ENCODE results near the gene AHCYL1. TPM values are rescaled to one million over a fixed set of nuclear protein-coding genes. Genes with fewer than 3 reads are reported as not detected.

AHCYL1 gene
- total and polyA plus RNA-seq, 3 experiments from 2014 or later, result 46.6 to 59.9 (median 56.9) TPM

- CTCF ChIA-PET, result interaction anchor here (1.1 to 1.5 kb wide), 3 partner anchors 14 to 38 kb away, joined by 3 to 4 read pairs (median 4); no protein-coding TSS in a partner anchor
- POLR2A ChIA-PET, result no interaction called here
Observed at GRCh38 chr1:110067479-110067892, 82.9 kb downstream of the AHCYL1 start.

GRCh38 chr1:110067893-110068645, 83.5 kb downstream of the AHCYL1 start:
- Mint-ChIP-seq H3K9me3 (no peaks in the 10 kb centered on the region), H3K4me3 (peak overlapping the region; percentile 18 to 86 (median 63)), H3K27me3 (peaks cover 51 to 55% of the 10 kb centered on the region in 2 donors), H3K4me1 (peaks cover 6 to 29% (median 7%) of the 10 kb centered on the region in 3 donors), H3K27ac (no peak overlapping the region), H3K36me3 (no peaks in the 10 kb centered on the region)
- Histone ChIP-seq H3K4me1 (ENCODE audit: insufficient read depth, low read length) (peaks cover 20% of the 10 kb centered on the region), H3K9me3 (ENCODE audit: low read length) (no peaks in the 10 kb centered on the region), H3K36me3 (ENCODE audit: insufficient read depth, low read length) (no peaks in the 10 kb centered on the region), H3K4me3 (ENCODE audit: low read length) (no peak overlapping the region), H3K27me3 (ENCODE audit: insufficient read depth, low read length, poor library complexity, severe bottlenecking) (peaks cover 37% of the 10 kb centered on the region), H3K27ac (ENCODE audit: low read depth, low read length) (no peak overlapping the region)
- ChIA-PET CTCF (interaction anchor here (1.1 to 1.5 kb wide), 4 partner anchors 8 to 38 kb away, joined by 3 to 7 read pairs (median 4); no protein-coding TSS in a partner anchor), POLR2A (no interaction called here)
- DNase-seq, result peak in 1 of 5 donors; percentile 9

More at GRCh38 chr1:110067479-110067892, 82.9 kb downstream of the AHCYL1 start:
- H3K9me3 ChIP-seq (ENCODE audit: low read length), result no peaks in the 10 kb centered on the region
- no peak overlapping the region for H3K27ac Mint-ChIP-seq
- H3K4me3 Mint-ChIP-seq, result peak overlapping the region in 2 of 7 donors; percentile 56 to 63
- H3K9me3 Mint-ChIP-seq, result no peaks in the 10 kb centered on the region
- peaks cover 20% of the 10 kb centered on the region for H3K4me1 ChIP-seq (ENCODE audit: insufficient read depth, low read length)
- no peak for DNase-seq
- H3K27ac ChIP-seq (ENCODE audit: low read depth, low read length), result no peak overlapping the region
- no peak overlapping the region for H3K4me3 ChIP-seq (ENCODE audit: low read length)
- no peaks in the 10 kb centered on the region for H3K36me3 ChIP-seq (ENCODE audit: insufficient read depth, low read length)
- peaks cover 37% of the 10 kb centered on the region for H3K27me3 ChIP-seq (ENCODE audit: insufficient read depth, low read length, poor library complexity, severe bottlenecking)
- H3K36me3 Mint-ChIP-seq, result no peaks in the 10 kb centered on the region
- peaks cover 46 to 50% of the 10 kb centered on the region in 2 donors for H3K27me3 Mint-ChIP-seq
- H3K4me1 Mint-ChIP-seq, result peaks cover 6 to 29% (median 7%) of the 10 kb centered on the region in 3 donors

GRCh38 chr1:110068646-110069403, 84.3 kb downstream of the AHCYL1 start:
- Mint-ChIP-seq H3K4me1 (peaks cover 6 to 29% (median 7%) of the 10 kb centered on the region in 3 donors), H3K9me3 (no peaks in the 10 kb centered on the region), H3K36me3 (no peaks in the 10 kb centered on the region), H3K27me3 (peaks cover 55 to 60% of the 10 kb centered on the region in 2 donors), H3K27ac (peak overlapping the region in 1 of 8 donors; percentile 63), H3K4me3 (peak overlapping the region; percentile 18 to 86 (median 59))
- H3K27me3 ChIP-seq (ENCODE audit: insufficient read depth, low read length, poor library complexity, severe bottlenecking), result peaks cover 37% of the 10 kb centered on the region
- peak in 3 of 5 donors; percentile 13 to 31 (median 30) for DNase-seq
- H3K36me3 ChIP-seq (ENCODE audit: insufficient read depth, low read length), result no peaks in the 10 kb centered on the region
- ChIA-PET POLR2A (no interaction called here), CTCF (interaction anchor here (1.2 to 1.5 kb wide), 2 partner anchors 8 to 37 kb away, joined by 3 to 7 read pairs; no protein-coding TSS in a partner anchor)
- H3K4me3 ChIP-seq (ENCODE audit: low read length), result no peak overlapping the region
- H3K9me3 ChIP-seq (ENCODE audit: low read length), result no peaks in the 10 kb centered on the region
- H3K4me1 ChIP-seq (ENCODE audit: insufficient read depth, low read length), result peaks cover 20% of the 10 kb centered on the region
- no peak overlapping the region for H3K27ac ChIP-seq (ENCODE audit: low read depth, low read length)

DNA sequence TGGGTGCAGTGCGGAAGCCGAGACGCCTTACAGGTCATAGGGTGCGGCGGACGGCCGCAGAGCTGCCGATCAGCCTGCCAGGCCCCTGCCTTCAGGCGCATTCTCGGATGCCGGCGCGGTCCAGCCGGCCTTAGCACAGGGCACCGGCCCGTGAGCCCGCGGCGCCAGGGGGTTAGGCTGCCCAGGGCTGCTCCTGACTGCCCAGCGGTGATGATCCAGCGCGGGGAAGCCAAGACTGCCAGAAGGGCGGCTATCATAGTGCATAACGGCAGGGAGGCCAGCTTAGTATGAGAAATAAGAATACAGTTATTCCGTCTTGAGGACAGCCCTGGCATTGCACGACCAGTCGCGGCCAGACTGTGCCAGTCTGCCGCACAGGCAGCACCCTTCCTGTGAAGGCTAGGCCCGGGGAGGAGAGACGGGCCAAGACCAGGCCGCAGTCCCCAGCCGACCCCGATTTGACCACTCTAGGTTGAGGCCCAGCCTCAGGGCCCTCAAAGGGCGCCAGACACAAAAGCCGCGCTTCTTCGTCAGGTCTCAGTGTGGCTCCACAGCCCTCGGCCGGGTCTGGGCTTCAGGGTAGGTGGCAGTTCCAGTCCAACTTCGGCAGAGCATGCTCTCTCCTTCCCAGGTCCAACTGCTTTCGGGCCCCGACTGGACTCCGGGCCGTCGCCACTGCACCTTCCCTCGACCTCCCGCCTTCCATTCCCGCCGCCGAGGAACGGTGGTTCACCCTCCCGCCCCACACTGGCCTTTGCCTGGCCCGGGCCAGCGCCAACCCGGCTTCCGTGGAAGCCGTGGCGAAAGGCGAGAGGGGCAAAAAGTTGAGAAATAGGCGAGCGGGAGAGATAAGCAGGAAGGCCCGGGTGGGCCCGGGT, 85.1 kb downstream of the AHCYL1 start:
- CTCF ChIA-PET, result interaction anchor here (1.2 kb wide), 1 partner anchor 9 kb away, joined by 7 read pairs; no protein-coding TSS in a partner anchor
- Mint-ChIP-seq H3K4me1 (peaks cover 6 to 29% (median 7%) of the 10 kb centered on the region in 3 donors), H3K27ac (no peak overlapping the region), H3K36me3 (no peaks in the 10 kb centered on the region), H3K27me3 (peaks cover 57 to 68% of the 10 kb centered on the region in 2 donors), H3K9me3 (no peaks in the 10 kb centered on the region), H3K4me3 (peak overlapping the region in 5 of 7 donors; percentile 33 to 61 (median 49))
- Histone ChIP-seq H3K4me3 (ENCODE audit: low read length) (no peak overlapping the region), H3K4me1 (ENCODE audit: insufficient read depth, low read length) (peaks cover 20% of the 10 kb centered on the region), H3K27me3 (ENCODE audit: insufficient read depth, low read length, poor library complexity, severe bottlenecking) (peaks cover 37% of the 10 kb centered on the region), H3K27ac (ENCODE audit: low read depth, low read length) (no peak overlapping the region), H3K36me3 (ENCODE audit: insufficient read depth, low read length) (no peaks in the 10 kb centered on the region), H3K9me3 (ENCODE audit: low read length) (no peaks in the 10 kb centered on the region)
- POLR2A ChIA-PET, result no interaction called here
- peak in 1 of 5 donors; percentile 8 for DNase-seq

- Mint-ChIP-seq H3K27me3 (peaks cover 54 to 68% of the 10 kb centered on the region in 2 donors), H3K27ac (no peak overlapping the region)
- CTCF ChIA-PET, result interaction anchor here (2.3 kb wide), 1 partner anchor 10 kb away, joined by 9 read pairs; no protein-coding TSS in a partner anchor
Observed at GRCh38 chr1:110070282-110070669, 85.7 kb downstream of the AHCYL1 start.

DNA sequence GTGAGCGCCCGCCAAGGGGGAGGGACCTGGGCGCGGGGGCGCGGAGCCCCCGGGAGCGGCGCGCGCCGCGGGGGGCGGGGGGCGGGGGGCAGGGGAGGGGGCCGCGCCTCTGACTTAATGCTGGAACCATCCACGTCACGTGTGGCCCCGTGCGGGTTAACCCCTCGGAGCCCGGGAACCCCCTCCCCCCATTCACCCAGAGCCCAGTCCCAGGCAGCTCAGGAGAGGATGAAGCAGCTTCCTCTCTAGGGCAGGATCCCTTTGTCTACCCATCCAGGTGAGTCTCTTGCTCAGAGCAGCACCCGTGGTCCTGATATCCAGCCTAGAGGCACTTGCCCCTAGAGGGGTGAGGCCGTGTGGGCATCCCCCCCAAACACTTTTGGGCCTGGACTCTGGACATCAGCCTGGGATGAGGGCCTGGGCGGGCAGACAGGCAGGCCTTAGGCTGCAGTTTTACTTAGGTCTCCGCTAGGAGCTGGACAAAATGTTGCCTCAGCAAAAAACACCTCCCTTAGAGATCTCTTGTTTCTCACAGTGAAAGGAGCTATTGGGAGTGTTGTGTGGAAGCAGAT, 86.2 kb downstream of the AHCYL1 start, which contains the start of gene ALX3:
TSS of gene ALX3 (minus strand) at position 2 of the 572 bp plus-strand sequence. CDS start 60 bp downstream, outside the sequence.
- Mint-ChIP-seq H3K4me3 (peak within 1 kb of the TSS in 5 of 7 donors; percentile 33 to 78 (median 49)), H3K27me3 (peaks cover 51 to 70% of the 10 kb centered on the region in 2 donors), H3K36me3 (no peaks in the 10 kb centered on the region), H3K4me1 (peaks cover 6 to 29% (median 7%) of the 10 kb centered on the region in 3 donors), H3K9me3 (no peaks in the 10 kb centered on the region), H3K27ac (no peak within 1 kb of the TSS)
- DNase-seq, result no peak
- Histone ChIP-seq H3K27ac (ENCODE audit: low read depth, low read length) (no peak within 1 kb of the TSS), H3K4me3 (ENCODE audit: low read length) (no peak within 1 kb of the TSS), H3K27me3 (ENCODE audit: insufficient read depth, low read length, poor library complexity, severe bottlenecking) (peaks cover 40% of the 10 kb centered on the region), H3K9me3 (ENCODE audit: low read length) (no peaks in the 10 kb centered on the region), H3K36me3 (ENCODE audit: insufficient read depth, low read length) (no peaks in the 10 kb centered on the region), H3K4me1 (ENCODE audit: insufficient read depth, low read length) (peaks cover 20% of the 10 kb centered on the region)
- POLR2A ChIA-PET, result no interaction called here
- CTCF ChIA-PET, result interaction anchor here (1.0 to 2.3 kb wide), 3 partner anchors 10 to 17 kb away, joined by 3 to 9 read pairs (median 6); no protein-coding TSS in a partner anchor

More at GRCh38 chr1:110070282-110070669, 85.7 kb downstream of the AHCYL1 start:
- Histone ChIP-seq H3K4me3 (ENCODE audit: low read length) (no peak overlapping the region), H3K27me3 (ENCODE audit: insufficient read depth, low read length, poor library complexity, severe bottlenecking) (peaks cover 37% of the 10 kb centered on the region), H3K4me1 (ENCODE audit: insufficient read depth, low read length) (peaks cover 20% of the 10 kb centered on the region), H3K36me3 (ENCODE audit: insufficient read depth, low read length) (no peaks in the 10 kb centered on the region), H3K27ac (ENCODE audit: low read depth, low read length) (no peak overlapping the region), H3K9me3 (ENCODE audit: low read length) (no peaks in the 10 kb centered on the region)
- POLR2A ChIA-PET, result no interaction called here
- DNase-seq, result no peak
- no peaks in the 10 kb centered on the region for H3K9me3 Mint-ChIP-seq
- no peaks in the 10 kb centered on the region for H3K36me3 Mint-ChIP-seq
- H3K4me1 Mint-ChIP-seq, result peaks cover 6 to 29% (median 7%) of the 10 kb centered on the region in 3 donors
- H3K4me3 Mint-ChIP-seq, result peak overlapping the region in 2 of 7 donors; percentile 41 to 49
